HL-60 (cell line): ENCODE data around the gene ST6GALNAC3.

Source experiments
- POLR2AphosphoS5 ChIP-seq: IDR thresholded peaks from 2 replicates; pipeline ENCODE4 v1.6.1; 2012; ENCODE audit warnings: low read depth
- TF ChIP-seq, protein P1 (sequence below): IDR thresholded peaks from one replicate; pipeline ENCODE4 v1.5.1; 2011; ENCODE audit warnings: low read length, control low read depth, inconsistent platforms; ENCODE audit not compliant: insufficient read depth
- TF ChIP-seq, protein P2 (sequence below): IDR thresholded peaks from 2 replicates; pipeline ENCODE4 v1.6.1; 2012; ENCODE audit warnings: low read depth; ENCODE audit not compliant: insufficient replicate concordance

DNA sequence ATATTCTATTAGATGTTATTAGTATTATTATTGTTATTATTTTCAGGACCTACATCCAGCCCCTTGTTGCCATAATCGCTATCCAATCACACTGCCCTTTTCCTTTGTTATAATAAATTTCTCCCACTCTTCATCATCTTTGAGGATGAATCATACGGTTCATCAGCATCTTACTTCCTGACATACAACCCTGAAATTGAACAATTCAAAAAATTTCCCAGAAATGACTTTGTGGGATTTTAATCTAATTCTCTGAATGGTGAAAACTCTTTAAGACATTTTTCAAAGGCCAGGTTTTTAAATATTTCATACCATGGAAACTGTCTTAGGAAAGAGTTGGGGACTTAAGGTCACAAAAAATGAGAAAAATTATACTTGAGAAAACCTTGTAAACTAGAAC, 353.5 kb downstream of the ST6GALNAC3 start:
- TF ChIP-seq, protein P1, sequence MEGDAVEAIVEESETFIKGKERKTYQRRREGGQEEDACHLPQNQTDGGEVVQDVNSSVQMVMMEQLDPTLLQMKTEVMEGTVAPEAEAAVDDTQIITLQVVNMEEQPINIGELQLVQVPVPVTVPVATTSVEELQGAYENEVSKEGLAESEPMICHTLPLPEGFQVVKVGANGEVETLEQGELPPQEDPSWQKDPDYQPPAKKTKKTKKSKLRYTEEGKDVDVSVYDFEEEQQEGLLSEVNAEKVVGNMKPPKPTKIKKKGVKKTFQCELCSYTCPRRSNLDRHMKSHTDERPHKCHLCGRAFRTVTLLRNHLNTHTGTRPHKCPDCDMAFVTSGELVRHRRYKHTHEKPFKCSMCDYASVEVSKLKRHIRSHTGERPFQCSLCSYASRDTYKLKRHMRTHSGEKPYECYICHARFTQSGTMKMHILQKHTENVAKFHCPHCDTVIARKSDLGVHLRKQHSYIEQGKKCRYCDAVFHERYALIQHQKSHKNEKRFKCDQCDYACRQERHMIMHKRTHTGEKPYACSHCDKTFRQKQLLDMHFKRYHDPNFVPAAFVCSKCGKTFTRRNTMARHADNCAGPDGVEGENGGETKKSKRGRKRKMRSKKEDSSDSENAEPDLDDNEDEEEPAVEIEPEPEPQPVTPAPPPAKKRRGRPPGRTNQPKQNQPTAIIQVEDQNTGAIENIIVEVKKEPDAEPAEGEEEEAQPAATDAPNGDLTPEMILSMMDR = no peak
- TF ChIP-seq, protein P2, sequence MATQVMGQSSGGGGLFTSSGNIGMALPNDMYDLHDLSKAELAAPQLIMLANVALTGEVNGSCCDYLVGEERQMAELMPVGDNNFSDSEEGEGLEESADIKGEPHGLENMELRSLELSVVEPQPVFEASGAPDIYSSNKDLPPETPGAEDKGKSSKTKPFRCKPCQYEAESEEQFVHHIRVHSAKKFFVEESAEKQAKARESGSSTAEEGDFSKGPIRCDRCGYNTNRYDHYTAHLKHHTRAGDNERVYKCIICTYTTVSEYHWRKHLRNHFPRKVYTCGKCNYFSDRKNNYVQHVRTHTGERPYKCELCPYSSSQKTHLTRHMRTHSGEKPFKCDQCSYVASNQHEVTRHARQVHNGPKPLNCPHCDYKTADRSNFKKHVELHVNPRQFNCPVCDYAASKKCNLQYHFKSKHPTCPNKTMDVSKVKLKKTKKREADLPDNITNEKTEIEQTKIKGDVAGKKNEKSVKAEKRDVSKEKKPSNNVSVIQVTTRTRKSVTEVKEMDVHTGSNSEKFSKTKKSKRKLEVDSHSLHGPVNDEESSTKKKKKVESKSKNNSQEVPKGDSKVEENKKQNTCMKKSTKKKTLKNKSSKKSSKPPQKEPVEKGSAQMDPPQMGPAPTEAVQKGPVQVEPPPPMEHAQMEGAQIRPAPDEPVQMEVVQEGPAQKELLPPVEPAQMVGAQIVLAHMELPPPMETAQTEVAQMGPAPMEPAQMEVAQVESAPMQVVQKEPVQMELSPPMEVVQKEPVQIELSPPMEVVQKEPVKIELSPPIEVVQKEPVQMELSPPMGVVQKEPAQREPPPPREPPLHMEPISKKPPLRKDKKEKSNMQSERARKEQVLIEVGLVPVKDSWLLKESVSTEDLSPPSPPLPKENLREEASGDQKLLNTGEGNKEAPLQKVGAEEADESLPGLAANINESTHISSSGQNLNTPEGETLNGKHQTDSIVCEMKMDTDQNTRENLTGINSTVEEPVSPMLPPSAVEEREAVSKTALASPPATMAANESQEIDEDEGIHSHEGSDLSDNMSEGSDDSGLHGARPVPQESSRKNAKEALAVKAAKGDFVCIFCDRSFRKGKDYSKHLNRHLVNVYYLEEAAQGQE = no peak
- TF ChIP-seq POLR2AphosphoS5 = no peak
